GM12875 (cell line): ENCODE results near the gene RPRD1B.

Experiments
- H3K4me3 ChIP-seq: one replicate; pipeline ENCODE4 v1.5.1; 2011; ENCODE audit warnings: low read depth, low read length, control low read depth
- TF ChIP-seq, protein P1 (sequence below): IDR thresholded peaks from 2 replicates; pipeline ENCODE4 v1.5.1; 2011; ENCODE audit warnings: low read depth, mild to moderate bottlenecking, control low read depth, inconsistent platforms, low read length, moderate library complexity, borderline replicate concordance; ENCODE audit not compliant: insufficient read depth

Gene RPRD1B

DNA sequence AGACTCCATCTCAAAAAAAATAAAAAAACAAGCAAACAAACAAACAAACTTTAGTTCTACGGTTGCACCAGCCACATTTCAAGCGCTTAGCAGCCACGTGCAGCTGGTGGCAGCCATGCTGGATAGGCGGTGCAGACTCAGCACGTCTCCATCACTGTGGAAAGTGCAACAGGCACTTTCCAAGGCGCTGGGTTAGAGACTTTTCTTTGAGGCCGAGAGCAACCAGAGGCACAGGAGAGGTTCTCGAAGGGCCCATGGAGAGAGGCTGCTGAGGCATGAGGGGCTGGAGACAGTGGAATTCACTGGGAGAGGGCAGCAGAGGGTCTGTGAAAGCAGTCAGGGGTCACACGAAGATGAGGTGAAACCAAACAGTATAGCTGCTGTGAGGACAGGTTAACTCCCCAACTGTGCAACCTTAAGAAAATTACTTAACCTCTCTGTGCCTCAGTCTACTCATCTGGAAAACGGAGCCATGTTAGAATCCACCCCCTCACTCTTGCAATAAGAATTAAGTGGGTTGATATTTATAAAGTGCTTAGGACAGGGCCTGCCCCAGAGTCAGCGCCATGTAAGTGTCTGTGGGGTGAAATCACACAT is 104.0 kb downstream of the RPRD1B start:
- no peak overlapping the region for H3K4me3 ChIP-seq
- TF ChIP-seq, protein P1, sequence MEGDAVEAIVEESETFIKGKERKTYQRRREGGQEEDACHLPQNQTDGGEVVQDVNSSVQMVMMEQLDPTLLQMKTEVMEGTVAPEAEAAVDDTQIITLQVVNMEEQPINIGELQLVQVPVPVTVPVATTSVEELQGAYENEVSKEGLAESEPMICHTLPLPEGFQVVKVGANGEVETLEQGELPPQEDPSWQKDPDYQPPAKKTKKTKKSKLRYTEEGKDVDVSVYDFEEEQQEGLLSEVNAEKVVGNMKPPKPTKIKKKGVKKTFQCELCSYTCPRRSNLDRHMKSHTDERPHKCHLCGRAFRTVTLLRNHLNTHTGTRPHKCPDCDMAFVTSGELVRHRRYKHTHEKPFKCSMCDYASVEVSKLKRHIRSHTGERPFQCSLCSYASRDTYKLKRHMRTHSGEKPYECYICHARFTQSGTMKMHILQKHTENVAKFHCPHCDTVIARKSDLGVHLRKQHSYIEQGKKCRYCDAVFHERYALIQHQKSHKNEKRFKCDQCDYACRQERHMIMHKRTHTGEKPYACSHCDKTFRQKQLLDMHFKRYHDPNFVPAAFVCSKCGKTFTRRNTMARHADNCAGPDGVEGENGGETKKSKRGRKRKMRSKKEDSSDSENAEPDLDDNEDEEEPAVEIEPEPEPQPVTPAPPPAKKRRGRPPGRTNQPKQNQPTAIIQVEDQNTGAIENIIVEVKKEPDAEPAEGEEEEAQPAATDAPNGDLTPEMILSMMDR, result no peak

GRCh38 chr20:38138086-38138778 is 104.7 kb downstream of the RPRD1B start:
- H3K4me3 ChIP-seq, result no peak overlapping the region
- TF ChIP-seq, protein P1, result no peak

GRCh38 chr20:38139156-38139912 is 105.8 kb downstream of the RPRD1B start:
- H3K4me3 ChIP-seq, result no peak overlapping the region
- TF ChIP-seq, protein P1, result no peak

GRCh38 chr20:38139977-38140753 is 106.6 kb downstream of the RPRD1B start:
- no peak overlapping the region for H3K4me3 ChIP-seq
- TF ChIP-seq, protein P1, result no peak

DNA sequence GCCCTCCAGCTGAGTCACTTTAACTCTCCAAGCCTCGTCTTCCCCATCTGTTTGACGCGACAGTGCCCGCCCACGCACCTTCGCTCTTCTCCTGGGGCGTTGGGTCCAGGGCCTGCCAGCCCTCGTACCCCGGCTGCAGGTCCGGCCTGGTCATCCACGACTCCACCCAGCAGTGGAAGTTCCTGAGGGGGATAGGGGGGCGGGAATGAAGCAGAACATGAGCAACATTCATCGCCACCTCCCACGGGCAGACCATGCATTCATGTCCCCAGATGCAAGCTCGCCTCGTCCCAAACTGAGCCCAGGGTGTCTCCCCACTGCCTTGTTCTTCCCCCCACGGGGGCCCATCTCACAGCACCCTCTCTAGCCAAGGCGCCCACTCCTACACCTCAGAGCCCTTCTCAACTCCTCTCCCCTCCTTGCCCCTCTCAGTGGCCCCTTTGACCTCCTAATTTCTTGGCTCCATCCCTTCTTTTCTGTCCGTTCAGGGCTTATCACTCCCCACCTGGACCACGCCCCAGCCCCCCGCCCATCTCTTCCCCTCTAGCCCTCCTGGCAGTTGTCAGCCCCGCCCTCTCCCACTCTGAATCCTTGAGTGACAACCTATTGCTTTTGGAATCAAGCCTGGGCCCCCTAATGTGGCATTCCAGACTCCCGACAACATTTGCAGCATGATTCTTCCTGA is 107.8 kb downstream of the RPRD1B start:
- H3K4me3 ChIP-seq, result no peak overlapping the region
- TF ChIP-seq, protein P1, result no peak
